HG02943 (cell line): ENCODE measurements around the gene FRS3.

Experiments
- ATAC-seq: cut with Tn5 transposase; IDR thresholded peaks from one replicate; pipeline ENCODE4 v1.9.1; 2021; ENCODE audit warnings: mild to moderate bottlenecking, low read depth, moderate library complexity; ENCODE audit not compliant: unreplicated experiment

The FRS3 gene

DNA sequence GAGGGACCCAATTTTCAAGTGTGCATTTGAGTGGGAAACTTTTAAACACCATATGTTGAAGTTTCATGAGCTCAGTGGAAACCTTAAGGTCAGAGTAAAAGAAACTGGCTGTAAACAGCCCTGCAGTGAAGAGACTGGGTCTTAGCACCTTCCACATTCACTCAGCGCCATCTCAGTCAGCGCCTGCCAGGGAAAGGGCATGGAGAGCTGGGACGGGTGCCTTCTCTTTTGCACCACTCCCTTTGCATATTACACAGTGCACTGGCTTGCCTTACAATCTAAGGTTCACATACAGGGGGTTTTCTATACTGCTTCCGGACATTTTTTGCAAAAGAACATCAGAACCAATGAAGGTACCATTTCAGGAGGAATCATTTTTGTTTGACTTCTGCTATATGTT, 12.3 kb upstream of the FRS3 start:
- ATAC-seq, result no peak

DNA sequence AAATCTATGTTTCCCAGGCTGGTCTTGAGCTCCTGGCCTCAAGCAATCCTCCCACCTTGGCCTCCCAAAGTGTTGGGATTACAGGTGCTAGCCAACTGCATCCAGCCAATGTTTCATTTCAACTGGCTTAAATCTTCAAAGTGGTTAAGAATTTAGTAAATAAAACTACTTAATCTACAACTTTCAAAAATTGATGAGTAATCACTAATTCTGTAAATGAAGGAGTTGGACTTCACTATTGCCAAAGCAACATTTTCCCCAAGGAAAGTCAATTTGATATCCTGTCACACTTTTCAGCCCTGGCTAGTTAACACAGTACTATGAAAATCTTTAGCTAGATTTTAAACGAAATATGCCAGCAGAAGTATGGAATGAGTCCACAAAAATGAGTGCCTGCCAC, 11.6 kb upstream of the FRS3 start:
- no peak for ATAC-seq

DNA sequence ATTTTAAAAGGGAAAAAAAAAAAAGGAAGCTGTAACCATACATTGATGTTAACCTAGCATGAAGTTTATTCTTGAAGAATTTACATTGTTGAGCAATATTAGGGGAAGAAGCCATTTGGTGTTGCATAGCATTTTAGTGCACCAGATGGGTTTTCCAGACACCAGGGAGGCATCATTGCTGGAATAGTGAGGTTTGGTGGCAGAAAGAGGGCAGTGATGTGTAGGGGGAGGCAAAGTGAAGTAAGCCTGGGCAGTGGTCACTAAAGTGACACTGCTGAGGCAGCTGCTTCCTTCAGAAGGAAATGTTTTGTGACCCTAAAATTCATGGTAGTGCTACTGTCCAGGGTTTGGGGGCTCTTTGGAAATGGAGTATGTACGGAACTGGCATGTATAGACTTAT, 10.3 kb upstream of the FRS3 start:
- ATAC-seq, result no peak

DNA sequence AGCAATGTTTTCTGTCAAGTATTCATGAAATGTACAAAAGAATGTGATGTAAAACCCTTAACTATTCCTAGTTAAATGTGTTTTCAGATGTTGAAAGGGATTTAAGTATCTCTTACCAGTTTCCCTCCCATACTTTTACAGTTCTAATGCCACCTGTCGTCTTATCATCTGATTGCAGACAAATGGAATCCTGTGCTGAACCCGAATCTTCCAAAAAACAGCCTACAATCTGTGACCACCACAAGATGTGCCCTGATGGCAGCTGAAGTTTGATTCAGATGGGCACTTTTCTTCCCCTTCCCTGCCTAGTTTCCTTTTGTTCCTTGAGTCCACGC, 9.7 kb upstream of the FRS3 start:
- ATAC-seq, result no peak

DNA sequence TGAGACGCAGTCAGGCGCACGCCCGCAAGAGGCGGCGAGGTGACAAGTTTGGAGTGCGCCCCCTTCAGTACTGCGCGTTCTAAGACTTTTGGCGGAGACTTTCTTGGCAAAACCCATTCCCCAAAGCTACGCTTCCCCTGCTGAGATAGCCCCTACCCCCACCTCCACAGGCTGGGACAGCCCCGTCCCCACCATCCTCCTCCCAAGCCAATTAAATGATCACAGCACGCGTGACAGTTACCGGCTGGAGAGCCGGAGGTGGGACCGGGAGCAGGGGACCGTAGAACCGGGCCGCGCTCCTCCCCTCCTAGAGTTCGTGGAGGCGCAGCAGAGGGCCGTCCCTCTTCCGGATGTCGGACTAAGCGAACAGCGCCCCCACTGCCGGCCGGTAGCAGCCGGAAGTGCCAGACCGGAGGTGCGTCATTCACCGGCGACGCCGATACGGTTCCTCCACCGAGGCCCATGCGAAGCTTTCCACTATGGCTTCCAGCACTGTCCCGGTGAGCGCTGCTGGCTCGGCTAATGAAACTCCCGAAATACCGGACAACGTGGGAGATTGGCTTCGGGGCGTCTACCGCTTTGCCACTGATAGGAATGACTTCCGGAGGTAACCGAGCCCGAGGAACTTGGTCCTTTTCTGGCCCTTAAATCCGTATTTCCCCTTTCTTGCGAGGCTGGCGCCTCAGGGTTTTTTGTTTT, 7.7 kb upstream of the FRS3 start, which contains the start of gene TOMM6:
Gene TOMM6 (plus strand): TSS at position 476 of the 699 bp plus-strand sequence. CDS start 4 bp downstream, at position 480.
- ATAC-seq, result peak; percentile 83

GRCh38 chr6:41786451-41787218, 6.9 kb upstream of the FRS3 start:
- ATAC-seq, result peak; percentile 47

GRCh38 chr6:41785689-41786450, 6.2 kb upstream of the FRS3 start:
- no peak for ATAC-seq

GRCh38 chr6:41785254-41785653, 5.6 kb upstream of the FRS3 start:
- no peak for ATAC-seq

GRCh38 chr6:41784581-41785171, 5.0 kb upstream of the FRS3 start:
- no peak for ATAC-seq

GRCh38 chr6:41783106-41783780, 3.5 kb upstream of the FRS3 start:
- ATAC-seq, result no peak

GRCh38 chr6:41781366-41781730, 1.6 kb upstream of the FRS3 start:
- no peak for ATAC-seq

DNA sequence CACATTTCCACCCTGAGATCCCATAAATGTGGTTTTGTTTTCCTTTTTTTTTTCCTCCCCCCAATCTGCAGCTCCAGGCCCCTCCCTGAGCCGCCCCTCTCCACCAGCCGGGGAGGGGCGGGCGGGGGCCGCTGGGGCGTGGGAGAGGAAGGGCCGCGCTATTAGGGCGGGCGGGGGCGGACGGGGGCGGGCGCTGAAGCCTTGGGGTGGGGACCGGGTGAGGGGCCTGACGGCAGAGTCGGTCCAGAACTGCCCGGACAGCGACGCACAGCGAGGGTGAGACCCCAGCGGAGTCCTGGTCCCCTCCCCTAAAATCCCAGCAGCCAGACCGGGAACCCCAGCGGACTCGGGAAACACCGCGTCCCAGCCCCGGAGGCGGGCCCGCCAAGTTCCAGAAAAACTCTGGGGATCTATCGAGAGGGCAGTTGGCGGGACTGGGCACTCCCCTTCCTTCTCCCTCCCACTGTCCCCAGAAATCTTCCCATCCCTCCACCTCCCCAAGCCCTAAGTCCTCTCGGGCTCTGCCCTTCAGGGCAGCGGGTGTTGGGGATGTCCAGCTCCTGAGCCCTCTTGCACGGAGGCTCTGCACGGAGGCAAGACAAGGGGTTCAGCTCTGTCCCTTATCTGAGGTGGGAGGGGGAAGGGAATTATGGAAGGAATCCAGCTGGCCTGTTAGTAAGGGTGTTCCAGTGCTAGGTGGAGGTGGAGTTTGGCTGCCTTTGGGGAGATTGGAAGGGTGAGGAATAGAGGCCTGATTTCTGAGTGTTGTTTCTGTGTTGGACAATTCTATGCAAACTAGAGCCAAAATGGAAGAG, 1.1 kb upstream of the FRS3 start, which contains the start of gene PRICKLE4:
Gene PRICKLE4 (plus strand): TSS at position 232 of the 815 bp plus-strand sequence. CDS start 2,692 bp downstream, outside the sequence.
- no peak for ATAC-seq

GRCh38 chr6:41779336-41779735, 364 bp downstream of the FRS3 start:
- no peak for ATAC-seq

GRCh38 chr6:41778895-41779294, 805 bp downstream of the FRS3 start:
- ATAC-seq, result no peak

- ATAC-seq, result no peak
Observed at GRCh38 chr6:41777551-41778285, 2.0 kb downstream of the FRS3 start.

DNA sequence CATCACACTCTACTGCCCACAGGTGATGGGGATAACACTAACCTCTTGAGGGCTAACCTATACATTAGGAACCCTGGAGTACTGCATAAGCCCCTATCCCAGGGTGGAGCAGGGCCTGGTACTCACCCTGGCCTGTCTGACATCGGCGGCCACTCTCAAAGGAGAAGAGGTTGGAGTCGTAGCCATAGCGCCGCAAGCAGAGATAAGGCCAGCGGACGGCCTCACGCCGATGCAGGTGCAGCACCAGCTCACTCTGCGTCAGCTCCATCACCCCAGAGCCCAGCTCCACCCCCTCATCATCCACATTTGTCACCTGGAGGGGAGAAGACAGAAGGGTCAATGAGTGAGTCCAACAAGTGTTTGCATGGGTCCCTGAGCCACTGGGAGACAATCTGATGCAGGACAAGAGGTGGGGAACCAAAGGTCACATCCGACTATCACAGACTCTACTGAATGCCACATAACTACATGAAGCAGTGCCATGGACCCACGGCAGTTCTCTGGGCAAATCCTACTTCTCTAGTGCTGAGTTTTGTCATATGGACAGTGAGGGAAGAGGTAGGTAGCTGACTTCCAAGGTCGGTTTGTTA, 4.3 kb downstream of the FRS3 start:
- ATAC-seq, result no peak

DNA sequence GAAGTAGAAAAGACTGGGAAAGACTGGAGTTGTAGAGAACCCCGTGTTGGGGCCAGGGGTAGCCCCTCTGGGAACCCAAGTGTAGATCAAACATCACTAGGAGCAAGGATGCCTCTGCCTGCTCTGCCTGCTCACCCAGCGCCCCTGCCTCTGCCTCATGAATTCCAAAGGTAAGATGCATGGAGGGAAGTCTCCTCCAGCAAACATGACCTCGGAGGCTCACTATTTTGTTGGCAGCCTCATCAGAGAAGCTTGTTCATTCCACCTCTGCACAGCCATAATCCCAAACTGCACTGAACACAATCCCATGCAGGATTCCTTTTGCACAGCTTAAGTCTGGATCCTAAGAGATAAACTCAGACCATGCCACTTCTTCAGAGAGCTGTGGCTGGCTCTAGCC, 4.9 kb downstream of the FRS3 start:
- ATAC-seq, result no peak
